HG03025 (cell line): ENCODE results near the gene INSYN2A.

ENCODE experiments used
- ATAC-seq: cut with Tn5 transposase; IDR thresholded peaks from one replicate; pipeline ENCODE4 v1.9.1; 2021; ENCODE audit warnings: mild to moderate bottlenecking, moderate library complexity; ENCODE audit not compliant: unreplicated experiment, low FRiP score

The INSYN2A gene, protein sequence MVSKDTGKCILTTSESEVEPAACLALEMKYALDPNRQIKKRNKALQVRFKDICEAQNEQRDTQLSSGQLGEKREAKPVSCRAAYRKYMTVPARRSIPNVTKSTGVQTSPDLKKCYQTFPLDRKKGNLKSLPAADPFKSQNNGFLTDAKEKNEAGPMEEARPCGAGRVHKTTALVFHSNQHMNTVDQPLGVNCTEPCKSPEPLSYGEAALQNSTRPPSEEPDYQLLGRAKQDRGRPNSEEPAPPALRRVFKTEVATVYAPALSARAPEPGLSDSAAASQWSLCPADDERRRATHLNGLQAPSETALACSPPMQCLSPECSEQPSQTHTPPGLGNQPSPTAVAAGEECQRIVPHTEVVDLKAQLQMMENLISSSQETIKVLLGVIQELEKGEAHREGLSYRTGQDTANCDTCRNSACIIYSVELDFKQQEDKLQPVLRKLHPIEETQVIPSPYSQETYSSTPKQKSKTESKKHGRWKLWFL

DNA sequence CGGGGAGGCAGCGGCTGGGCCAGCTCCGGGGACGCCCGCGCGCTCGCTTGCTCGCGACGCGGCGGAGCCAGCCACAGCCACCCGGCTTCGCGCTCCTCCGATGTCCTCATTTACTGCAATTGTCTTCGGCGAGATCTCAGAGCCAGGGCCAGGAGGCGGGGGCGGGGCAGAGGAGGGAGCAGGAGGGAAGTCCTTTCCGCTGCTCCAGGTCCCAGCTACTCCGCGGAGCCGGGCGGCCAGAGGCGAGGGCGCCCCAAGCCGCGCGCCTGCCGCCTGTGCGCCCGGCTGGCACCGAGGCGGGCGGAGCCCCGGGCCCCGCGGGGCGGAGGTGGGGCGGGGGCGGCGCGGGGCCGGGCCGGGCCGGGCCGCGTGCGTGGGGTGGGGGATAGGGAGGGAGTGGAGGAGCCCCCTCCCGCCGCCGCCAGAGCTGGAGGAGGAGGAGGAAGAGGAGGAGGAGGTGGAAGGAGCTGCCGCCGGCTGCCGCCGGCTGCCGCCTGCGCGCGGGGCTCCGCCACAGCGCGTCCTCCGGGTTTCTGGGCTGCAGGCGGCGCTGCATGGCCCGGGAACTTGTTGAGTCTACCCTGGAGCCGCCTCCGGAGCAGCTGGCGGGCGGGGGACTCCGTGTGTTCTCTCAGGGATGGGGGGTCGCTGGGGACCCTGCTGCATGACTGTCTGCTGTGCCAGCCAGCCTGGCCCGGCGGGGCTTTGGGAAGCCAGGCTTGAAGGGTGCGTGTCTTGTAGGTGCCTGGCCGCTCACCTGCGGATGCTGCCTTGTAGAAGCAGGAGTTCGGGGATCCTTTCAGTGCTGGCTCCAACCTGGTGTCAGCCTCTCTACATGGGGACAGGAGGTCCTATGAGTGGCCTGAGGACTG, at the start of gene INSYN2A:
Gene INSYN2A (minus strand): TSS at position 310 of the 872 bp plus-strand sequence. CDS start 20,196 bp downstream, outside the sequence.
- no peak for ATAC-seq

DNA sequence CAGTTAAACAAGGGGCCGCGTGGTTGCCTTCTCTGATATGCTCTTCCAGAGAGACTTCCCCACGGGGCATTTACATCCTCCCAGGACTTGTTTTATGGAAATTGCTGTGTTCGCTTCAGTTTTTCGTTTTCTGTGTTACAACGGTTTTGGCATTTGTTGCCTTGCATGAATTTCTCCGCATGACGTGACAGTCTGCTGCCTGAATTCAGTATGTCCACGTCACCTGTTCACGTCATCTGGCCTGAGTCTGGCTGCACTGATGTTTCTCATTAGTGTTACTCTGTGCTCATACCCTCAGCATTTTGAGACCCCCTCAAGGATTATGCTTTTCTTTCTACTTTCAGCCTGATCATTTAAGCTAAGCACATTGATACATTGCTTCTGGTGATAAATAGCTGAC, 49.1 kb upstream of the INSYN2A start:
- no peak for ATAC-seq

DNA sequence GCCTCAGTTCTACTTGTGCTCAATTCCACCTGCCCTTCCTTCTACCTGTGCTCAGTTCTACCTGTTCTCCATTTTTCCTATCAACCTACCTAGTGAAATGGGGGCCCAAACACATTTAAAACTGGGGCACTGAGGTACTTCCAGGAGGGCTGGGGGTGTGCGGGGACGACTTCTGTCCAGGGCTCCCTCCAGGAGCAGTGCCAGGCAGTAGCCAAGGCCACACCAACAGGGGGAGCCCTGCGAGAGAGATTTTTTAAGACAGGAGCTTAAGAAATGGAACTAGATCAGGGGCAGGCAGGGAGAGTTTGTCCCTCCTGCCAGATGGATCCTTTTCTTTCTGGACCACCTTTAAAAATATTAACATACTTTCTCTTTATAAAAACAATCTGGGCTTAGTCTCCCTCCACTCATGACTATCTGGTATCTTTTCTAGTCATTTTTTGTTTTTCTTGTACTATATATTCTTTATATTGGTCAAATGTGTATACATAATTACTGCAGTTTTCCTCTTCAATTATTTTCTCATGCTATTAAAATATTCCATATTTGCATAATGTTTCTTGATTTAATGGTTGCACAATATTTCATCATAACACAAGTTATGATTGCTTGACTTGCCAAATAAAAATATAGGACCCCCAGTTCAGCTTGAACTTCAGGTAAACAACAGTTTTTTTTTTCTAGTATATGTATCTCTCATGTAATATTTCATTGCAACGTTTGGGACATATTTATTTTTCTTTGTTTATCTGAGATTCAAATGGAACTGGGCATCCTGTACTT, 47.3 kb upstream of the INSYN2A start:
- no peak for ATAC-seq

DNA sequence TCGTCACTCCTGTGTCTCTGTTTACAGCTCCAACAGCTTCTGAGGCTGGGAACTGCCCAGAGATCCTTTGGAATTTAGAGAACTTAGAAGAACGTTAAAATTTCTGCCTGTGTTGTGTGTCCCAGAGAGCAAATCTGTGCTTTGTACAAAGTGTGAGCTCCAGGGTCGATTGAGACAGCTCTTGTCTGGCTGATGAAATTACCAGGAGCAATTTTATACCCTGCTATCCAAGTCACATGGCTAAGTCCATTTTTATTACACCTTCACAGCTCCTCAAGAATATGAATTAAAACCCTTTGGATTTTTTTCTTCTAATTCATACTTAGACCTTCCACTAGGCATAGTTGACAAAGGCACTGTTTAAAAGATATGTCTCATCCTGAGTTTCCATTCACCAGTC, 46.5 kb upstream of the INSYN2A start:
- ATAC-seq, result no peak

DNA sequence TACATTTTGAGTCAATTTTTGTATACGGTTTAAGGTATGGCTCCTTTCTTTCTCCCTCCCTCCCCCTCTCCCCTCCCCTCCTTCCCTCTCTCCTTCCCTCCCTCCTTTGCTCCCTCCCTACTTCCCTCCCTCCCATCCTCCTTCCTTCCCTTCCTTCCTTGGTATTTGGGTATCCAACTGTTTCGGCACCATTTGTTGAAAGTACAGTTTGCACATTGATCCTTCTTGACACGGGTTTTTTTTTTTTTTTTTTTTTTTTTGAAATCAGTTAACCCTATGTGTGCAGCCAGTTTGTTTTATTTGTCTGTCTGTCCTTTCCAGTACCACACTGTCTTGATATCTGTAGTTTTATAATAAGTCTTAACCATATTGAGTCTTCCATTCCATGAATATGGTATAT, 39.9 kb upstream of the INSYN2A start:
- no peak for ATAC-seq

DNA sequence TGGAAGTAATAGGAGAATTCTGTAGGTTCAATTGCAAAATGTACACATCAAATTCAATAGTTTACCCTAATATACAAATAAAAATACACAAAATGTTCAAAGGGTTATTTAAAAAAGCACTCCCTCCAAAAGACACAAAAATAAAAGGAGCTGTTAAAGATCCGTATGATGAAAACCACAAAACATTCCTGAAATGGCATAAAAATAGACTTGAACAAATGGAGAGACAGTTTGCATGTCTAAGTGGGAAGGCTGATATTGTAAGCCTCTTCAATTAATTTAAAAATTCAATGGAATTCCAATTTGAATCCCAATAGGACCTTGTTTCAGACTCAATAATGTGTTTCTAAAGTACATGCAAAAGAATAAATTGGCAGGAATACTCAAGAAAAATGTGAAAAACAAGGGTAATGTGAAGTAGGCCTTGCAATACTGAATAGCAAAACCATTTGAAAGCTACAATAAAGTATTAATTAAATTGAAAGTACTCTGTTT, 38.0 kb upstream of the INSYN2A start:
- no peak for ATAC-seq

DNA sequence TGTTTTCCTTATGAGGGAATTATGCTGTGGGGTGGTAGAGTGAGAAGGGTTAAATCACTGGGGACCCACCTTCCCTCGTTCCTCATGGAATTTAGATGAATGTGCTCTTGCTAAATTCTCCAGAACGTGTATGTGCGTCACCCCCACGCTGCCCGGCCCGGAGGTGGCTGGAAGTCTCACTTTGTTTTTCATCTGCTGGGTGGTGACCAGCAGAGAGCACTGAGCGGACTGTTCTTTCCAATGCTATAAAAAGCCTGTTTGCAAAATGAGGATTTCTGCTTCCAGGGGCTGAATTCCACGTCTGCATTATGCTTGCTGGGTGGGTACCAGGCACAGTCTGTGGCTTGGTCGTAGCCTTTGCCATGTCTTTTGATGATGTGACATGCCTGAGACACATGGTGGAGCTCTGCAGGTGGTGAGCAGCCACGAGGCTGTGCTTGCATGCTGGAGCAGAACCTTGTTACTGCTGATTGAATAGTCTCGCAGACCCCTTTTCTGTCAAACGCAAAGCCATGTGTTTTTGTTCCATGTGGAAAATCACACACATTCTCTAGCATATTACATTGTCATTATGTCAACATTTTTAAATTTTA, 31.9 kb upstream of the INSYN2A start:
- no peak for ATAC-seq

DNA sequence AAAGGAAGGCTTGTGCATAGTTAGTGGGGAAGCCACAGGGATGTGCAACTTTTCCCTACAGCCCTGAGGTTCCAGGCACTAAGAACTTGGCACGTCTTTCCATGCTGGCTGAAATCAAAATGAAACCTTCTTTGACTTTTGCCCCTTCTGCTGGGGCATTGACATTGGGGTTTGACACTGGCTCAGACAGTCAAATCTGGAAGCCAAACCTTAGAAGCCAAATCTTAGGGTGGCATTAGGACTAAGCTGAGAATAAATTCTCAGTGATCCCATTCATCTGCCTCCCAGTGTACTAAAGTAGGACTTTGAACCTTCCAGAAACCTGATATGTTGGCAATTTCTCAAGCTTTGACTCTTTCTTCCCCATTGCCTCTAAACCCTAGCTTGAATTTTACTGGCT, 31.3 kb upstream of the INSYN2A start:
- no peak for ATAC-seq

DNA sequence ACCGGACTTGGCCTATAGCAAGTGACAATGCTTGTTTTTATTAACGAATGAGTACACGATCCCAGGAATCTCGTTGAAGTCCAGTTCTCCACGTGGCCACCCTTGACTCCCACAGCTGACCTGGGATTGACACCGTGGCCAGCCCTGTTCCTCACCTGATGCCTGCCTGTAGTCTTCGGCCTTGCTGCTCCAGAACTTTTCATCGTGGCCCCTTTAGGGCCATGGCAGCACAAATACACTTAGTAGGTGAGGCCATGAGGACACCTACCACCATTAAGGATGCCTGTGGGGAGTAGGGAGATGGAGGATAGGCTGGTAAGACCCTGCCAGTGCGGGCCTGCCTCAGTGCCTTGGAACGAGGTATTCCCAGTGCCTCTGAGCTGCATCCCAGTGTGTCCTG, 30.6 kb upstream of the INSYN2A start:
- ATAC-seq, result no peak

DNA sequence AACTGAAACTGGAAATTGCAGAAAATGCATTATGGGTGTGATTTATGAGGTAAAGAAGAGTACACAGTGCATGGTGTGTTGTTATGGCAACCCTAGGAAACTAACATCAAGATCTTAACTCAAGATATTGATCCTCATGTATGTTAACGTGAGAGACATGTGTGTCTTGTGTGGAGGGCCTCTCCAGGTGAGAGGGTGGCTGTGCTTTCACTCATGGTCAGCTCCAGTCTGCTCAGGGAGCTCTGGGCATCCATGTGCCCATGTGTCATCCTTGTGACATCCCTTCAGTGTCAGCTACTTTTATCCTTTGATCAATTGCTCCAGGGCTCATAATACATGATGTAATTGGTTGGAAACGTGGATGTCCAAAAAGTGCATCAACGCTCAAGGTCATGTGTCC, 24.9 kb upstream of the INSYN2A start:
- no peak for ATAC-seq

DNA sequence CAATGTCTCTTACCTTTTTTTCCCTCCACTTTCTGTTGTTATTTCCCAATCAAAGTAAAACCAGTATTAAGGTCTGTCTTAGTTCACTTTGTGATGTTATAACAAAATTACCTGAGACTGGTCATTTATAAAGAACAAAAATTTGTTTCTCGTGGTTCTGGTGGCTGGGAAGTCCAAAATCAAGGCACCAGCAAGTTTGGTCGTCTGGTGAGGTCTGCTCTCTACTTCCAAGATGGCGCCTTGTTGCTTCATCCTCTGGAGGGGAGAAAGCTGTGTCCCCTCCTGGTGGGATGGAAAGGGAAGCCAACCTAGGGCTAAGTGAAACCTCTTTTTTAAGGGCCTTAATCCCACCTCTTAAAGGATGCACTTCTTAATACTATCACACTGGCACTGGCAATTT, 22.3 kb upstream of the INSYN2A start:
- no peak for ATAC-seq

DNA sequence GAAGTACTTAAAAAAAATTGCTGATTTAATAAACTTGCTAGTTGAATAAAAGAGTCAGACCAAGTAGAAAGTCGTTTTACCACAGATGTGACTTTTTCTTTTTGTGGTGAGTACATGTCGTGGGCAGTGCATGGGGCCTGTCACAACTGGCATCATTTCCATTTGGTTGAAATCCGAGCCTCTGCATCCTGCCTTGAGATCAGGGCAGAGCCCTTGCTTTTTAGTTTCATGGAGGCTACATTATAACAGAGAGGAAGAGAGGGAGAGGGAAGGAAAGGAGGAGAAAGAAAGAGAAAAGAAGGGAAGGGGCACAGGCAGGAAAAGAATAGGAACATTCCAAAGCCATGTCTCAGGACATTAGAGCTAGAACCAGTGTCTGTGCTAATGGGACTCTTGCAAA, 20.4 kb upstream of the INSYN2A start:
- no peak for ATAC-seq

DNA sequence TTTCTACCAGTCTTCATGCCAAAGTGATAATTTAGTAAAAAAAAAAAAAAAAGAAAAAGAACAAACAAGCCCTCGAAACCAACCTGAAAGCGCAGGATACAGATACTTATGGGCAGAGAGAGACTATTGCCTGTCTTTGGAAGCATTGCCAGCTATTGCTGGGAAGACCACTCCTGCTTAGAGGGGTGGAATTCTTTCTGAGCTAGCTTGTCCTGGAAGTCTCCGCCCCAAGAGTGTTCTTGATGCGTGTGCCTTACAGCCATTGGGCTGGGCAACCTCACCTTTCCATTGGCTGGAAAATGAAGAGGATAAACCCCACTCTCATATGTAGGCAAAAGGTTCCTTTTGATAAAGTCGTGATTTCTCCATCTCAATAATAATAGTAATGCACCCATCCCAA, 19.9 kb upstream of the INSYN2A start:
- no peak for ATAC-seq

DNA sequence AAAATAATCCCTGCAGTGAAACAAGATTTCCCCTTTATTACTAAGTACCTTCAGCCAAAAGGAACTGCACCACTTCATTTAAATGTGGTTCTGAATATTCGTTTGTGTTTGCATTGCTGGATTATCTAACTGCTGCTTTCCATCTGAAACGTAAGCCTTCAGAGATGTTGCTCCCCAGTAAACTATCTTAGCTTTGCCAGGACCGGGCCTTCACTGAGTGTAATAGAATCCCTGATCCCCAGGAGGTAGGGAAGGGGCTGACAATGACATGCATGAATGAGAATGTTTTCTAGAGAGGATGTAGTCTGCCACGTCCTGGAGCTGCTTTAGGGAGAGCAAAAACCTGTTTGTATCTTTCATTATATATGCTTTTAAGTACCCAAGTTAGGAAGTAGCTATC, 19.5 kb upstream of the INSYN2A start:
- no peak for ATAC-seq

DNA sequence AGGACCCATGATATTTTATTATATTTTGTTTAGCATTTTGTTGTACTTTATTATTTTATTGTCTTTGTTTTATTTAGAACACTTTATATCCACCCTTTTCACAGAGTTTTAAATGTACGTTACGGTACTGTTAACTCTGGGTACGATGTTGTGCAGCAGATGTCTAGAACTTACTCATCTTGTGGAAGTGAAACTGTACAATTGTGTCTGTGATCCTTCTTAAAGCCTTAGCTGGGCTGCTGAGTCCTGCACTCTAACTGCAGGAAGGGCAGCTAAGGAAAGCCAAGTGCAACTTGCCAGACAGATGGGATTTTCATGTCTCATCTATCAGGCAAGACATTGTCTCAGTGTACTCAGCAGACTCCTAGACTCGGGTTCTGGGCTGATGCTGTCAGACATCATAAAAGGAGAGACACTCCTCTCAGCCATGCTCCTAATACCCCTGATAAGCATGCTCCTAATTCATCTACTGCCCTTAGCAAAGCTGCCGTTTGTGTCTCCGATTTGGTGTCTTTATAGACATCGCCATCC, 14.6 kb upstream of the INSYN2A start:
- no peak for ATAC-seq

DNA sequence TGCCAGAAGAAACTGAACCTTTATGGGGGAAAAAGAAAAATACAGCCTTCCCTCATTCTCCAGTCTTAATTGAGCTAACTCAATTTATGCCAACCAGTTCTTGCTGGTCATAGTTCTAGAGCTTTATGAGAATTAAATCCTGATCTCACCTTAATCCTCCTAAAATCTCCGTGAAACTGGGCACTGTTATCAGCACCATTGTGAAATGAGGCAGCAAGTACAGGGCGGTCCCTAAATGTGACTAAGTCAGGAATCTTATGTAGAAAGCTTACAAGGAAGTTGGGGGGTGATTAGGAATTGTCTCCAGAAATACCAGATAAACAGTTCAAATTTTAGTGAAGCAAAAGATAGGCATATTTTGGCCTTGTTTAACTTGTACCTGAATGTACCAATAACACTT, 10.7 kb upstream of the INSYN2A start:
- ATAC-seq, result no peak

DNA sequence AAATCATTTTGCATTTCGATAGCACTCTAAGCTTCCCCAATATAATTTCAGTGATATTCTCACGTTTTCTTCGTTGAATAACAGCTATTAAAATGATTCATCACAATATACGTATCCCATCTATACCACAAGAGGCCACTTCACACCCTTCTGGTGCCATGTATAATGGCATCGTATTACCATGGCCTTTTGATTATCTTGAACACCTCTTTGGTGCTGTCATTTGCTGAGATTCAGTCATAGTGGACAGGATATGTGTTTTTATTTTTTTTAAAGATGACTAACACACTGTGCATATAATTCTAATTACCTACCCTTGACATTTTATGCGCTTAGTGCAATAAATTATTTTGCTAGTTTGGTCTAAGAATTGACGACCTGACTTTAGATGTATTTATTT, 6.7 kb upstream of the INSYN2A start:
- ATAC-seq, result no peak

DNA sequence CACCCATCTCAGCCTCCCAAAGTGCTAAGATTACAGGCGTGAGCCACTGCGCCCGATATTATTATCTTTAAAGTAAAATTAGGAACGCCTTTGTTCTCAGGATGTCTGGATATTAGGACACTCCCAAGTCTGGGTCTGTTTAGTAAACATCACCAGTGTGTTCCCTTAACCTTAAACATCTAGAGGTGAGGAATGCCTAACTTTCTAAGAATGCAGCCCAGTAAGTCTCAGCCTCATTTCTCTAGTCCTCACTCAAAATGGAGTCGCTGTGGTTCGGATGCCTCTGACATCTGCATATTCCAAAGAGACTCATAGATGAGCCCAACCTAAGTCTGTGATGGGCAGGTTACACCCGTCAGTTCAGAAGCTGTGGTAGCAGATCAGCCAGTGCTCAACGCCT, 4.3 kb upstream of the INSYN2A start:
- ATAC-seq, result no peak

DNA sequence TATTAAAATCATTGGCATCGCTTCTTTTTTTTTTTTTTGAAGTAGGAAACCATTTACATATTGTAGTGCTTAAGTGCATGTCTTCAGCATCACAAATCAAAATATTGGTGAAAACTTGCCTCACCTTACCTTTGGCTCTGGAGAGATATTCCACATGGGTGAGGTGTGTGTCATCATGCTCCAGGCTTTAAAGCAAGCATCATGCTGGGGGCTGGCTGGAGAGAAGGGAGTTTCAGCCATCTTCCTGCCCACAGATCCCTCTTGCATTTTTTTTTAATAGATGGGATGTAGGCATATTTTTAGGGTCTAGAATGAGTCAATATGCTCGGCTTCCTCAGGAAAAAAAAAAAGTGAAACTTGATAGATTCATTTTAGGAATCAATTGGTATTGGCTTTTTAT, 2.3 kb upstream of the INSYN2A start:
- ATAC-seq, result no peak

DNA sequence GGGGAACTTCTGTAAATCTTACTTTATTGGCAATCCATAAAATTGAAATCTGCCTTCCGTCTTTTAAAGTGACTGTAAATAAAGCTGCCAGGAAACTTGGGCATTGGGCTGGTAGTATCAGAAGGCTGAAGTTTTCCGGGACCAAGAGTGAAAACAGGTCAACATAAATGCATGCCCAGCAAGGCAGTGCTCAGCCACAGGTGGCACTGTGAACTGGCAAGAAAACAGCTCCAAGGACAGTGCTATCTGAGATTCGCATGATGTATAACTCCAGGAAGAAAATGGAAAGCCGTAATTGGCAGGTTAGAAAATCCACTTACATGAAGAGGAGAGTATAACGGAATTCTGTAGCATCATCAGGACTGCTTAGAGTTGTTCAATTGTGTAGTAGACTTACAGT, 1.9 kb upstream of the INSYN2A start:
- no peak for ATAC-seq
